OCI-LY1 (cell line): ENCODE data around the gene PLCB2.

Source experiments
- H2AFZ ChIP-seq: fragments of 200-600 bp; sonication (generic), shearing (Covaris generic); 2 replicates; pipeline ENCODE4 v1.6.0; 2014; ENCODE audit warnings: antibody characterized with exemption, mild to moderate bottlenecking, low read length
- H3F3A ChIP-seq: fragments of 200-600 bp; sonication (generic), shearing (Covaris generic); 2 replicates; pipeline ENCODE4 v1.6.0; 2014; ENCODE audit warnings: mild to moderate bottlenecking, antibody characterized with exemption, low read length, moderate library complexity; ENCODE audit not compliant: insufficient read depth
- H3K27ac ChIP-seq: fragments of 200-600 bp; sonication (generic); 2 replicates; pipeline ENCODE4 v1.5.1; 2014; ENCODE audit warnings: low read length, mixed run types, mild to moderate bottlenecking, low read depth; ENCODE audit not compliant: poor library complexity, severe bottlenecking
- H3K27me3 ChIP-seq: fragments of 200-600 bp; sonication (generic); 2 replicates; pipeline ENCODE4 v1.6.0; 2014; ENCODE audit warnings: antibody characterized with exemption, mild to moderate bottlenecking, low read length, moderate library complexity; ENCODE audit not compliant: insufficient read depth
- H3K36me3 ChIP-seq: fragments of 200-600 bp; sonication (generic); 2 replicates; pipeline ENCODE4 v1.6.1; 2014; ENCODE audit warnings: mild to moderate bottlenecking, antibody characterized with exemption, low read length, moderate library complexity, mixed read lengths; ENCODE audit not compliant: insufficient read depth
- H3K4me1 ChIP-seq: fragments of 200-600 bp; sonication (generic); 2 replicates; pipeline ENCODE4 v1.5.1; 2014; ENCODE audit warnings: mild to moderate bottlenecking, low read length, moderate library complexity; ENCODE audit not compliant: insufficient read depth, severe bottlenecking
- H3K4me2 ChIP-seq: fragments of 200-600 bp; sonication (generic), shearing (Covaris generic); 2 replicates; pipeline ENCODE4 v1.6.1; 2014; ENCODE audit warnings: low read length
- H3K4me3 ChIP-seq: fragments of 200-600 bp; sonication (generic); 2 replicates; pipeline ENCODE4 v1.5.1; 2014; ENCODE audit warnings: low read length, low read depth, mild to moderate bottlenecking, mixed read lengths; ENCODE audit not compliant: poor library complexity, severe bottlenecking
- H3K79me2 ChIP-seq: fragments of 200-600 bp; shearing (Covaris generic); 2 replicates; pipeline ENCODE4 v1.6.1; 2016; ENCODE audit warnings: mixed run types, low read length, mixed read lengths; ENCODE audit not compliant: insufficient read depth
- H3K9ac ChIP-seq: fragments of 200-600 bp; sonication (generic), shearing (Covaris generic); 2 replicates; pipeline ENCODE4 v1.6.1; 2014; ENCODE audit warnings: mild to moderate bottlenecking, low read length, mixed read lengths
- H3K9me2 ChIP-seq: fragments of 200-600 bp; sonication (generic), shearing (Covaris generic); 2 replicates; pipeline ENCODE4 v1.6.1; 2014; ENCODE audit warnings: low read depth, mild to moderate bottlenecking, low read length, mixed read lengths
- H3K9me3 ChIP-seq: fragments of 200-600 bp; shearing (Covaris generic); 2 replicates; pipeline ENCODE4 v1.6.1; 2014; ENCODE audit warnings: low read length, mixed read lengths
- H4K20me1 ChIP-seq: fragments of 200-600 bp; sonication (generic), shearing (Covaris generic); 2 replicates; pipeline ENCODE4 v1.6.0; 2016; ENCODE audit warnings: mild to moderate bottlenecking, low read length; ENCODE audit not compliant: insufficient read depth
- CTCF ChIP-seq: fragments of 200-600 bp; sonication (generic), shearing (Covaris generic); IDR thresholded peaks from 2 replicates; pipeline ENCODE4 v1.5.1; 2017; ENCODE audit warnings: mild to moderate bottlenecking, antibody characterized with exemption, low read length, moderate library complexity, mixed read lengths
- EZH2 ChIP-seq: fragments of 200-600 bp; sonication (generic), shearing (Covaris generic); IDR thresholded peaks from 2 replicates; pipeline ENCODE4 v1.8.0; 2017; ENCODE audit warnings: borderline replicate concordance, mixed run types, mild to moderate bottlenecking, antibody characterized with exemption, low read length, moderate library complexity, mixed read lengths

Gene PLCB2

GRCh38 chr15:40249477-40250303 is 58.0 kb downstream of the PLCB2 start:
- H3K79me2 ChIP-seq, result no peaks in the 10 kb centered on the region
- no peaks in the 10 kb centered on the region for H4K20me1 ChIP-seq
- H3K4me2 ChIP-seq, result no peak overlapping the region
- no peak for TF ChIP-seq CTCF
- no peak for TF ChIP-seq EZH2
- H3K9me2 ChIP-seq, result no peaks in the 10 kb centered on the region
- H3K27me3 ChIP-seq, result peaks cover 11% of the 10 kb centered on the region
- H3K9me3 ChIP-seq, result no peaks in the 10 kb centered on the region
- no peak overlapping the region for H2AFZ ChIP-seq
- no peak overlapping the region for H3K4me3 ChIP-seq
- no peak overlapping the region for H3K27ac ChIP-seq
- no peaks in the 10 kb centered on the region for H3F3A ChIP-seq
- no peak overlapping the region for H3K9ac ChIP-seq
- H3K36me3 ChIP-seq, result no peaks in the 10 kb centered on the region
- H3K4me1 ChIP-seq, result no peaks in the 10 kb centered on the region

GRCh38 chr15:40248006-40248783 is 59.5 kb downstream of the PLCB2 start:
- TF ChIP-seq EZH2 (no peak), CTCF (no peak)
- Histone ChIP-seq H3K27me3 (peaks cover 11% of the 10 kb centered on the region), H3K4me2 (no peak overlapping the region), H3K9me2 (no peaks in the 10 kb centered on the region), H3K9me3 (no peaks in the 10 kb centered on the region), H3K27ac (no peak overlapping the region), H2AFZ (no peak overlapping the region), H3K9ac (no peak overlapping the region), H3K36me3 (no peaks in the 10 kb centered on the region), H3K79me2 (no peaks in the 10 kb centered on the region), H3K4me3 (no peak overlapping the region), H4K20me1 (no peaks in the 10 kb centered on the region), H3F3A (no peaks in the 10 kb centered on the region), H3K4me1 (no peaks in the 10 kb centered on the region)

- H3K27me3 ChIP-seq, result peaks cover 4% of the 10 kb centered on the region
- H3K9me2 ChIP-seq, result no peaks in the 10 kb centered on the region
- no peaks in the 10 kb centered on the region for H4K20me1 ChIP-seq
- no peaks in the 10 kb centered on the region for H3K36me3 ChIP-seq
- TF ChIP-seq CTCF (no peak), EZH2 (no peak)
- no peak overlapping the region for H3K4me2 ChIP-seq
- H3K4me1 ChIP-seq, result no peaks in the 10 kb centered on the region
- no peak overlapping the region for H3K4me3 ChIP-seq
- no peak overlapping the region for H3K27ac ChIP-seq
- no peaks in the 10 kb centered on the region for H3K79me2 ChIP-seq
- H2AFZ ChIP-seq, result no peak overlapping the region
- H3K9ac ChIP-seq, result no peak overlapping the region
- H3F3A ChIP-seq, result no peaks in the 10 kb centered on the region
- H3K9me3 ChIP-seq, result no peaks in the 10 kb centered on the region
Measured at GRCh38 chr15:40247406-40247971, 60.2 kb downstream of the PLCB2 start.
